Measurements from ENCODE around the gene GYPC. TPM values are rescaled to one million over a fixed set of nuclear protein-coding genes. Genes with fewer than 3 reads are reported as not detected.

Gene GYPC
- total RNA-seq, 1 experiment from 2014 or later: 13.6 TPM

GRCh38 chr2:126677176-126677538 is 21.2 kb downstream of the GYPC start:
- Histone ChIP-seq H4K91ac (ENCODE audit: insufficient read length, low read depth, low read length) (no peak overlapping the region), H3K9me3 (ENCODE audit: control insufficient read depth, low read depth, low read length) (peaks cover 9% of the 10 kb centered on the region), H2AFZ (ENCODE audit: low read length) (no peak overlapping the region), H2BK12ac (ENCODE audit: insufficient read length, low read depth, low read length) (no peak overlapping the region), H3K23me2 (ENCODE audit: insufficient read length, low read depth, low read length, poor library complexity, severe bottlenecking) (no peaks in the 10 kb centered on the region), H3K4me1 (ENCODE audit: insufficient read depth, low read length) (no peaks in the 10 kb centered on the region), H4K8ac (replicated peaks; ENCODE audit: insufficient read length, low read depth, low read length) (no peak overlapping the region), H3K9ac (ENCODE audit: extremely low read depth, insufficient read length, low read length) (no peak overlapping the region), H2AK5ac (ENCODE audit: insufficient read length, low read length) (no peak overlapping the region), H3K79me1 (ENCODE audit: insufficient read depth, low read depth, low read length, poor library complexity, severe bottlenecking) (no peaks in the 10 kb centered on the region), H4K20me1 (ENCODE audit: control insufficient read depth, insufficient read depth, insufficient read length) (no peaks in the 10 kb centered on the region), H3K14ac (ENCODE audit: insufficient read depth, low read length) (no peak overlapping the region), H2BK20ac (ENCODE audit: low read depth, low read length, poor library complexity, severe bottlenecking) (no peak overlapping the region), H3K18ac (ENCODE audit: insufficient read length, low read depth, low read length) (no peak overlapping the region), H3T11ph (ENCODE audit: low read length) (no peak overlapping the region), H3K27me3 (ENCODE audit: insufficient read depth, low read length) (no peaks in the 10 kb centered on the region), H2BK15ac (ENCODE audit: low read depth, low read length) (no peak overlapping the region), H3K27ac (ENCODE audit: insufficient read length, low read depth, low read length) (no peak overlapping the region), H3K23ac (ENCODE audit: insufficient read length, low read depth, low read length) (no peak overlapping the region), H2BK120ac (ENCODE audit: low read depth, low read length, poor library complexity, severe bottlenecking) (no peak overlapping the region), H3K4ac (ENCODE audit: low read depth, low read length) (no peak overlapping the region), H3K4me2 (ENCODE audit: insufficient read depth, insufficient read length, low read length) (no peak overlapping the region), H3K56ac (ENCODE audit: insufficient read length, low read depth, low read length) (no peak overlapping the region), H2BK5ac (ENCODE audit: insufficient read length, low read length) (no peak overlapping the region), H3K79me2 (ENCODE audit: insufficient read depth, low read length) (no peaks in the 10 kb centered on the region), H4K5ac (ENCODE audit: insufficient read length, low read depth, low read length) (no peak overlapping the region)
- no peak for DNase-seq
- peaks cover 23 to 25% of the 10 kb centered on the region in 2 experiments for H3K9me3 Mint-ChIP-seq
- TF ChIP-seq CTCF (conservative IDR thresholded peaks at IDR 0.05): no peak
- WGBS (ENCODE audit: extremely low coverage, insufficient read length, low lambda C conversion rate): 100% methylated on average over 1 of the region's 1 CpG
- no peak overlapping the region for H3K4me3 Mint-ChIP-seq
- H3K4me1 Mint-ChIP-seq: no peaks in the 10 kb centered on the region
- H3K27ac Mint-ChIP-seq: no peak overlapping the region
- peaks cover 13 to 31% (median 20%) of the 10 kb centered on the region in 3 experiments for H3K36me3 Mint-ChIP-seq (ENCODE audit: insufficient read depth in 1 of 3, low read depth in 3 of 3)
- no peaks in the 10 kb centered on the region; the same call in none of the 2 replicates for H3K27me3 Mint-ChIP-seq (ENCODE audit: low read depth)
